Mesodermal cell (in vitro differentiated cells): ENCODE data around the gene LUC7L2.

Source experiments
- H3K27ac ChIP-seq: 2 replicates; pipeline ENCODE4 v1.7.0; 2013; ENCODE audit warnings: mild to moderate bottlenecking, low read depth, low read length, moderate library complexity; ENCODE audit not compliant: severe bottlenecking
- H3K36me3 ChIP-seq: 2 replicates; pipeline ENCODE4 v1.7.1; 2013; ENCODE audit warnings: mild to moderate bottlenecking, low read length, moderate library complexity; ENCODE audit not compliant: control insufficient read depth, insufficient read depth
- H3K4me1 ChIP-seq: one replicate; pipeline ENCODE4 v1.7.1; 2013; ENCODE audit warnings: mild to moderate bottlenecking, low read length; ENCODE audit not compliant: insufficient read depth, control insufficient read depth, poor library complexity, severe bottlenecking
- H3K4me3 ChIP-seq: 2 replicates; pipeline ENCODE4 v1.7.0; 2013; ENCODE audit warnings: low read length, control low read depth, mild to moderate bottlenecking; ENCODE audit not compliant: insufficient read depth, poor library complexity, severe bottlenecking; ENCODE audit errors: extremely low read depth
- H3K9me3 ChIP-seq: 2 replicates; pipeline ENCODE4 v1.7.1; 2013; ENCODE audit warnings: mild to moderate bottlenecking, low read length, moderate library complexity; ENCODE audit not compliant: control insufficient read depth
- WGBS, 2 experiments: methylation state at CpG; one replicate each; pipeline ENCODE4 v1.1.5; 2013; ENCODE audit warnings: missing lambda C conversion rate in 2 of 2; ENCODE audit not compliant: insufficient coverage in 2 of 2; 5-methylcytosine and 5-hydroxymethylcytosine counted together

Gene LUC7L2

GRCh38 chr7:139367438-139368155 is 7.9 kb downstream of the LUC7L2 start:
- WGBS, 2 experiments = 90 to 100% methylated on average over 2 of the region's 6 CpGs
- Histone ChIP-seq H3K4me3 (no peak overlapping the region), H3K9me3 (no peaks in the 10 kb centered on the region), H3K4me1 (peaks cover 3% of the 10 kb centered on the region), H3K27ac (no peak overlapping the region), H3K36me3 (peaks cover 56% of the 10 kb centered on the region)

DNA sequence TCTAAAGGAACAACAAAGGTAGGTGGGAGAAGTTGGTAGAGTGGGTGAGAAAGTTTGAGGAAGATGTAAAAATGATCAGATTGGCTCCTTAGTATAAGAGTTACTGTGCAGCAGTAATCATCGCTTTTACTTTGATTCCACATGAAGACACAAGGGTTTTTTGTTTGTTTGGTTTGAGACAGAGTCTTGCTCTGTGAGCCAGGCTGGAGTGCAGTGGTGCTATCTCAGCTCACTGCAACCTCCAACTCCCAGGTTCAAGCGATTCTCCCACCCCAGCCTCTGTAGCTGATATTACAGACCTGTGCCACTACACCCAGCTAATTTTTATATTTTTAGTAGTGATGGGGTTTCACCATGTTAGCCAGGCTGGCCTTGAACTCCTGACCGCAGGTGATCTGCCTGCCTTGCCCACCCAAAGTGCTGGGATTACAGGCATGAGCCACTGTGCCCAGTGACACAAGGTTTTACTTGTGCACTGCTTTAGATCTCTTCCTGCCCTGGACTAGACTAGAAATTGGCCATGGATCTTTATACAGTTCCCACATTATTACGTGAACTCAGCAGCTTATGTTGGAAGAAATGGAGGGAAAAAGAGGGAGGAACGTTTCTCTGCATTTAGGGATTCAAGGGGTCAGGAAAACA is 10.7 kb downstream of the LUC7L2 start:
- Histone ChIP-seq H3K27ac (no peak overlapping the region), H3K4me3 (no peak overlapping the region), H3K9me3 (no peaks in the 10 kb centered on the region), H3K36me3 (peaks cover 44% of the 10 kb centered on the region), H3K4me1 (no peaks in the 10 kb centered on the region)
- WGBS, 2 experiments = 75 to 96% methylated on average over 4 of the region's 5 CpGs

DNA sequence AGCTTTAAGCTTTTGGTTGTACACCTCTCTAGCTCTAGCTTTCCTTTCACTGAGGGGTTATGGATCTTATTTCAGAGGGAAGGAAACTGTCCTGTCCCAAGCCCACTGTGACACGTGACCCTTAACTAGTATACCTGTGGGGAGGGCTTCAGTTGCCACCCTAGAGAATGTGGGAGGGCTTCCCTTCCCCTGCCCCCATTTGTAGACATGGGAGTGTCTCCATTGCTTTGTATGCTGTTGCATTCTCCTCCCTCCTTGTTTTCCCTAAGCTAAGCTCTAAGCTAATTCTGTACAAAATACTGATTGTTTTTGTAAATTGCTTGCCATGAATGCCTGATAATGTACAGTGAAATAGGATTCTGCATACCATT is 11.2 kb downstream of the LUC7L2 start:
- WGBS, 2 experiments = 100% methylated on average over 1 of the region's 1 CpG; no CpG with 5 or more reads in 1 of the 2 experiments
- Histone ChIP-seq H3K9me3 (no peaks in the 10 kb centered on the region), H3K27ac (no peak overlapping the region), H3K4me3 (no peak overlapping the region), H3K36me3 (peaks cover 44% of the 10 kb centered on the region), H3K4me1 (no peaks in the 10 kb centered on the region)

DNA sequence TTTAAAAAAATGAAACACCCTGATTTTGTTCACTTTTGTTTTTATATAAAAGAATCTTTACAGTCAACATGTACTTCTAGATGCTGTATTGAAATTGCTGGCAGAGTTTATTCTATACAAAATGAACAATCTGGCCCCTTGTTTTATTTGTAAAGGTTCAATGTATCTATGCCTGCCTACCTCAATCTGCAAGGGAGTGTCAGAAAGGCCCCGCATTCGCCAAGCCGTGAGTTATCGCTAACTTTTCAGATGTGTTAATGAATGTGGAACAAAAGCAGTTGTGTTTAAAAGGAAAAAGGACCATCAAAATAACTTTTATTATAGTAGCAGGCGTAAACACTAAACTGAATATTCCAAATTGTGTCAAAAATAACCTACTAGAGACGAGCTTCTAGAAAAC is 14.6 kb downstream of the LUC7L2 start:
- no peaks in the 10 kb centered on the region for H3K9me3 ChIP-seq
- peaks cover 52% of the 10 kb centered on the region for H3K36me3 ChIP-seq
- no peak overlapping the region for H3K27ac ChIP-seq
- WGBS, 2 experiments = no CpG with 5 or more reads among the region's 6 CpGs
- H3K4me3 ChIP-seq = no peak overlapping the region
- no peaks in the 10 kb centered on the region for H3K4me1 ChIP-seq

- Histone ChIP-seq H3K27ac (no peak overlapping the region), H3K36me3 (peaks cover 88% of the 10 kb centered on the region), H3K4me3 (no peak overlapping the region), H3K4me1 (no peaks in the 10 kb centered on the region), H3K9me3 (no peaks in the 10 kb centered on the region)
- 98% methylated on average over 6 of the region's 6 CpGs; no CpG with 5 or more reads in 1 of the 2 experiments for WGBS, 2 experiments
Measured at GRCh38 chr7:139382439-139382838, 22.7 kb downstream of the LUC7L2 start.

DNA sequence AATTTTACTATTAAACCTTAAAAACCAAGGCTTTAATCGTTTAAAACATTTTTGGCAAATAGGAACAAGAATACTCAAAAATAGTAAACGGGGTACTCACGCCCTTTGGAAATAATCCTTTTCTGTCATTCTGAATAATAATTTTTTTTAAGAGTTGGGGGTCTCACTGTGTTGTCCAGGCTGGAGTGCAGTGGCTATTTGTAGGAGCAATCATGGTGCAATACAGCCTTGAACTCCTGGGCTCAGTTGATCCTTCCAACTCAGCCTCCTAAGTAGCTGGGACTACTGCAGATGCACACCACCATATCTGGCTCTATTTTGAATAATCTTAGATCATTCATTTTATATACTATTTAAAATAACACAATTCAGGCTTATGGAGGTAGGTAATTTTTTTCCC is 24.9 kb downstream of the LUC7L2 start:
- H3K36me3 ChIP-seq = peaks cover 87% of the 10 kb centered on the region
- no peak overlapping the region for H3K4me3 ChIP-seq
- no peaks in the 10 kb centered on the region for H3K9me3 ChIP-seq
- H3K4me1 ChIP-seq = no peaks in the 10 kb centered on the region
- H3K27ac ChIP-seq = no peak overlapping the region
- WGBS, 2 experiments = 90 to 100% methylated on average over 2 to 3 of the region's 3 CpGs

- H3K4me1 ChIP-seq = no peaks in the 10 kb centered on the region
- no peak overlapping the region for H3K4me3 ChIP-seq
- H3K9me3 ChIP-seq = no peaks in the 10 kb centered on the region
- peaks cover 77% of the 10 kb centered on the region for H3K36me3 ChIP-seq
- 95 to 100% methylated on average over 3 of the region's 5 CpGs for WGBS, 2 experiments
- no peak overlapping the region for H3K27ac ChIP-seq
Measured at GRCh38 chr7:139387594-139387993, 27.9 kb downstream of the LUC7L2 start.

DNA sequence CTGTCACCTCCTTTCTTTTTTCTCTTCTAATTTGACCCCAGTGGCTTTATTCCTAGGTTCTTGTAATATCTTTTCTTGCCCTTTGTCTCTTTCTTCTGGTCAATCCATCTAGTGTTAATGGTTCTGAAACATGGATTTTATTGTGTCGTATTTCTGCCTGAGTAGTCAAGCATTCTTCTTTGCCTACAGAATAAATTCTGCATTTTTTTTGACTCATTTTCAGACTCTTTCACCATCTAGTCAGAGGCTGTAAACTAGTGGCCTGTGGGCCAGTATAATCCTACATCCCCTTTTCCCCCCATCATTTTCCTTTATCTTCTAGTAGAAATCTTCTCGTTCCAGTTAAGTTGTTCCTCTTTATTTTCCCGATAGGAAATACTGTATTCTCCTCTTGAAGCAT is 29.4 kb downstream of the LUC7L2 start:
- no peaks in the 10 kb centered on the region for H3K9me3 ChIP-seq
- no peak overlapping the region for H3K4me3 ChIP-seq
- H3K36me3 ChIP-seq = peaks cover 69% of the 10 kb centered on the region
- WGBS, 2 experiments = 100% methylated on average over 3 of the region's 3 CpGs; no CpG with 5 or more reads in 1 of the 2 experiments
- H3K4me1 ChIP-seq = no peaks in the 10 kb centered on the region
- no peak overlapping the region for H3K27ac ChIP-seq

GRCh38 chr7:139389774-139390173 is 30.1 kb downstream of the LUC7L2 start:
- H3K36me3 ChIP-seq = peaks cover 65% of the 10 kb centered on the region

DNA sequence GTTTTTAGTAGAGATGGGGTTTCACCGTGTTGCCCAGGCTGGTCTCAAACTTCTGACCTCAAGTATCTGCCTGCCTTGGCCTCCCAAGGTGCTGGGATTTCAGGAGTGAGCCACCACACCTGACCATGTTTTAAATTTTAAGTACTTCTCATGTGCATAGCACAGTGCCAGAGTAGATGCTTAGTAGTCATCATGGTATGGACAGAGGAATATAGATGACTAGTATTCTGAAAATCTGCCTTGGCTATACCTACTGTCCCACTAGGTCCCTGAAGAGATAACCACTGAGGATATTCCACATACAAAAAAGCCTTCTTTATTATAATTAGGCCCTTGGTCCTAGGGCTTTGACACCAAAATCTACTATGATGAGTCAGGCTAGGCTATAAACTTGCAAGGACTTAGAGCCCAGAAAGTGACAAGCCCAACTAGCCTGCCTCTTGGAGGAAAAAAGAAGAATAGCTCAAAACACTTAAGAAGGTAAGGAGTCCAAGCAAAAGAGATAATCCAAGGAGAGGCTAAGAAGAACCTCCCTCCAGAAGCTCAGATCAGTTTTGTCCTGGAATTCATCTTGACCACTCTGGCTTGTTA is 34.0 kb downstream of the LUC7L2 start:
- Histone ChIP-seq H3K9me3 (no peaks in the 10 kb centered on the region), H3K4me3 (no peak overlapping the region), H3K4me1 (no peaks in the 10 kb centered on the region), H3K36me3 (peaks cover 62% of the 10 kb centered on the region), H3K27ac (no peak overlapping the region)
- 80% methylated on average over 1 of the region's 1 CpG; no CpG with 5 or more reads in 1 of the 2 experiments for WGBS, 2 experiments

More at GRCh38 chr7:139389774-139390173, 30.1 kb downstream of the LUC7L2 start:
- Histone ChIP-seq H3K4me3 (no peak overlapping the region), H3K4me1 (no peaks in the 10 kb centered on the region), H3K27ac (no peak overlapping the region), H3K9me3 (no peaks in the 10 kb centered on the region)
- 100% methylated on average over 2 of the region's 2 CpGs for WGBS, 2 experiments

- Histone ChIP-seq H3K36me3 (peaks cover 58% of the 10 kb centered on the region), H3K9me3 (no peaks in the 10 kb centered on the region), H3K4me1 (no peaks in the 10 kb centered on the region), H3K4me3 (no peak overlapping the region), H3K27ac (no peak overlapping the region)
- WGBS, 2 experiments = 92 to 97% methylated on average over 3 of the region's 3 CpGs
Measured at GRCh38 chr7:139394540-139394939, 34.8 kb downstream of the LUC7L2 start.
